CD4-positive, alpha-beta T cell (primary cell): ENCODE measurements around the gene CLDN11. TPM values are rescaled to one million over a fixed set of nuclear protein-coding genes. Genes with fewer than 3 reads are reported as not detected.

ENCODE experiments used
- ATAC-seq: fragments of 200-7000 bp; cut with Tn5 transposase; one replicate; pipeline ENCODE4 v1.10.0; 2022; ENCODE audit warnings: mild to moderate bottlenecking; ENCODE audit not compliant: poor library complexity
- CTCF ChIA-PET: fragments of 350-600 bp; sonication (Branson Sonifier 250); formaldehyde crosslinking; loops from one replicate; lab custom pipeline; 2021; ENCODE audit warnings: antibody characterized with exemption, inconsistent platforms; lab: Charles Lee
- POLR2A ChIA-PET: fragments of 350-600 bp; sonication (Branson Sonifier 250); formaldehyde crosslinking; loops from one replicate; lab custom pipeline; 2021; ENCODE audit warnings: antibody characterized with exemption, inconsistent platforms; lab: Charles Lee
- DNase-seq, 14 experiments: peaks; one replicate each; pipeline ENCODE4 v3.0.0-alpha.2; 2013 to 2020; ENCODE audit warnings: mixed read lengths in 2 of 14
- H3K27ac ChIP-seq, 2 donors: one replicate each; pipeline versions ENCODE4 v1.5.1 to v1.7.0; 2013; ENCODE audit warnings: low read length in 2 of 2, low read depth in 1 of 2, mild to moderate bottlenecking in 1 of 2
- H3K27me3 ChIP-seq, 2 experiments: 1 replicate in 1 of 2; 2 replicates in 1 of 2; pipeline versions ENCODE4 v1.6.1 to v1.7.0; 2013; ENCODE audit warnings: low read length in 2 of 2, control low read depth in 1 of 2, mild to moderate bottlenecking in 1 of 2, moderate library complexity in 1 of 2; ENCODE audit not compliant: insufficient read depth in 2 of 2, control insufficient read depth in 1 of 2
- H3K36me3 ChIP-seq: one replicate; pipeline ENCODE4 v1.6.1; 2013; ENCODE audit warnings: low read length, control low read depth; ENCODE audit not compliant: insufficient read depth
- H3K4me1 ChIP-seq: one replicate; pipeline ENCODE4 v1.6.1; 2013; ENCODE audit warnings: low read length, control low read depth; ENCODE audit not compliant: insufficient read depth
- H3K4me3 ChIP-seq: one replicate; pipeline ENCODE4 v1.5.1; 2013; ENCODE audit warnings: mild to moderate bottlenecking, low read length, moderate library complexity
- H3K9me3 ChIP-seq, 2 experiments: 1 replicate in 1 of 2; 2 replicates in 1 of 2; pipeline versions ENCODE4 v1.6.1 to v1.7.0; 2013; ENCODE audit warnings: low read length in 2 of 2, mild to moderate bottlenecking in 2 of 2, control low read depth in 1 of 2, moderate library complexity in 1 of 2; ENCODE audit not compliant: control insufficient read depth in 1 of 2, insufficient read depth in 1 of 2
- H3K27ac Mint-ChIP-seq: one replicate; pipeline ENCODE4 v1.8.0; 2020; ENCODE audit warnings: mixed read lengths
- H3K27me3 Mint-ChIP-seq: one replicate; pipeline ENCODE4 v1.8.0; 2021; ENCODE audit warnings: mixed read lengths
- H3K36me3 Mint-ChIP-seq: one replicate; pipeline ENCODE4 v1.8.0; 2021; ENCODE audit warnings: low read depth, mixed read lengths
- H3K4me1 Mint-ChIP-seq: one replicate; pipeline ENCODE4 v1.8.0; 2021; ENCODE audit warnings: low read depth, mixed read lengths
- H3K4me3 Mint-ChIP-seq: one replicate; pipeline ENCODE4 v1.8.0; 2020; ENCODE audit warnings: mild to moderate bottlenecking, mixed read lengths
- H3K9me3 Mint-ChIP-seq: one replicate; pipeline ENCODE4 v1.8.0; 2020; ENCODE audit warnings: mixed read lengths
- intact Hi-C, 2 experiments: fragments of 100-400 bp; cut with DNase I in 1 of 2; cut with micrococcal nuclease in 1 of 2; formaldehyde crosslinking; loops; one replicate each; pipeline versions ENCODE4 v1.15.1 to v1.9.0; 2023 to 2025; cut with DNase I, micrococcal nuclease
- total RNA-seq, 174 experiments: library from RNA in 2 of 174; stranded (reverse) in 2 of 174; gene quantifications; one replicate each; pipeline ENCODE4 v1.2.3 and lab custom pipeline; 2021 to 2026
- TF ChIP-seq, protein P1 (sequence below): fragments of 200-600 bp; IDR thresholded peaks from one replicate; pipeline ENCODE4 v1.8.0; 2022; ENCODE audit warnings: antibody characterized with exemption, mild to moderate bottlenecking

Gene CLDN11
- total RNA-seq, 2 experiments from 2014 or later = not detected

DNA sequence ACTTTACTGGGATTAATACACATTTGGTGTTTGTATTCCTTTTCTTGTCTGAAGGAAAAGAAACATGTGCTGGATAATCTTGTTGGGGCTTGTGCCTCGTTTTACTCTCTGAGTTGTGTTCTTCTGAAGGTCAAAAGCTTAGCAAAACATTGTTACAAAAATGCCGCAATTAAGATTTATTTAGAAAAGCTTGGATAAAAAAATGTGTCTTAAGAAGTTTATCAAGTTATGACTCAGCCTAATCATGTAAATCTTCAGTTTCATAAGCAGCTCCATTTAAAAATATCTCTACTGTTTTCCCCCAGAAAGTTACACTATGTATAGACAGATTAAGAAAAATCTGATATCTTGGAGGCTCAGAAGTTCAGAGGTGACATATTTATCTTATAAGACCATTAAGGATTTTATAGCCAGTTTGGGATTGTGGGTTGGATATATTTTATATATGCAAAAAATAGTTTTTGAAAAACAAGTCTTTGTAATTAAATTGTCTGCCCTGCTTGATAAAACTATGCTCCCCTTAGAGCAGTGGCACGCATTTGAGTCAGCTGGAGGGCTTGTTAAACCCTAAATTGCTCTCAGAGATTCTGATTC is 56.5 kb downstream of the CLDN11 start:
- Mint-ChIP-seq H3K27me3 (peaks cover 44% of the 10 kb centered on the region), H3K4me1 (no peaks in the 10 kb centered on the region), H3K36me3 (no peaks in the 10 kb centered on the region), H3K9me3 (no peaks in the 10 kb centered on the region), H3K27ac (no peak overlapping the region), H3K4me3 (no peak overlapping the region)
- CTCF ChIA-PET = no interaction called here
- POLR2A ChIA-PET = no interaction called here
- ATAC-seq (no peak), DNase-seq (no peak)
- Histone ChIP-seq H3K27ac (no peak overlapping the region), H3K9me3 (no peaks in the 10 kb centered on the region), H3K4me1 (no peaks in the 10 kb centered on the region), H3K27me3 (peaks cover 4% of the 10 kb centered on the region in 2 experiments), H3K36me3 (no peaks in the 10 kb centered on the region), H3K4me3 (no peak overlapping the region)
- intact Hi-C loops = no loop called here
- TF ChIP-seq, protein P1, sequence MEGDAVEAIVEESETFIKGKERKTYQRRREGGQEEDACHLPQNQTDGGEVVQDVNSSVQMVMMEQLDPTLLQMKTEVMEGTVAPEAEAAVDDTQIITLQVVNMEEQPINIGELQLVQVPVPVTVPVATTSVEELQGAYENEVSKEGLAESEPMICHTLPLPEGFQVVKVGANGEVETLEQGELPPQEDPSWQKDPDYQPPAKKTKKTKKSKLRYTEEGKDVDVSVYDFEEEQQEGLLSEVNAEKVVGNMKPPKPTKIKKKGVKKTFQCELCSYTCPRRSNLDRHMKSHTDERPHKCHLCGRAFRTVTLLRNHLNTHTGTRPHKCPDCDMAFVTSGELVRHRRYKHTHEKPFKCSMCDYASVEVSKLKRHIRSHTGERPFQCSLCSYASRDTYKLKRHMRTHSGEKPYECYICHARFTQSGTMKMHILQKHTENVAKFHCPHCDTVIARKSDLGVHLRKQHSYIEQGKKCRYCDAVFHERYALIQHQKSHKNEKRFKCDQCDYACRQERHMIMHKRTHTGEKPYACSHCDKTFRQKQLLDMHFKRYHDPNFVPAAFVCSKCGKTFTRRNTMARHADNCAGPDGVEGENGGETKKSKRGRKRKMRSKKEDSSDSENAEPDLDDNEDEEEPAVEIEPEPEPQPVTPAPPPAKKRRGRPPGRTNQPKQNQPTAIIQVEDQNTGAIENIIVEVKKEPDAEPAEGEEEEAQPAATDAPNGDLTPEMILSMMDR = no peak

DNA sequence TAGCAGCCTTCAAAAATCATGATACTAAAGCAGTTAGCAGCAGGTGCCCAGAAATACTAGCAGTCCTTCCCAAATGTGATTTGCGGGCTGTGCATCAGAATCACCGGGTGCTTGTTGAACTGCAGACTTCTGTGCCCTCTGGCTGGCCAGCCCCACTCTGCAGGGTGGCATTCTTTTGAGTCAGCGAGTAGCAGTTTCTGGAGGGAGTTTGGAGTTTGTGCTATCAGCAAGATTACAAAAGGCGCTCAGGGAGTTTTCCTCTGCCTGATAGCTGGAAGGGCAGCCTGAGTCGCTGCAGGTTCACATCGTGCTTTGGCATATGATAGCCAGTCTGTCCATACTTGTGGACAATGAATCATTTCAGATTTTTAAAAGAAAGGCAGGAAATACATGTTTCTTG is 57.6 kb downstream of the CLDN11 start:
- no peaks in the 10 kb centered on the region for H3K4me1 ChIP-seq
- TF ChIP-seq, protein P1 = no peak
- ATAC-seq = no peak
- Mint-ChIP-seq H3K36me3 (no peaks in the 10 kb centered on the region), H3K9me3 (no peaks in the 10 kb centered on the region), H3K4me1 (no peaks in the 10 kb centered on the region), H3K27me3 (peaks cover 33% of the 10 kb centered on the region), H3K27ac (no peak overlapping the region), H3K4me3 (no peak overlapping the region)
- intact Hi-C loops = no loop called here
- no peaks in the 10 kb centered on the region for H3K36me3 ChIP-seq
- no peaks in the 10 kb centered on the region for H3K9me3 ChIP-seq
- peaks cover 4% of the 10 kb centered on the region in 2 experiments for H3K27me3 ChIP-seq
- ChIA-PET POLR2A (no interaction called here), CTCF (no interaction called here)
- DNase-seq = no peak
- no peak overlapping the region for H3K27ac ChIP-seq
- H3K4me3 ChIP-seq = no peak overlapping the region

DNA sequence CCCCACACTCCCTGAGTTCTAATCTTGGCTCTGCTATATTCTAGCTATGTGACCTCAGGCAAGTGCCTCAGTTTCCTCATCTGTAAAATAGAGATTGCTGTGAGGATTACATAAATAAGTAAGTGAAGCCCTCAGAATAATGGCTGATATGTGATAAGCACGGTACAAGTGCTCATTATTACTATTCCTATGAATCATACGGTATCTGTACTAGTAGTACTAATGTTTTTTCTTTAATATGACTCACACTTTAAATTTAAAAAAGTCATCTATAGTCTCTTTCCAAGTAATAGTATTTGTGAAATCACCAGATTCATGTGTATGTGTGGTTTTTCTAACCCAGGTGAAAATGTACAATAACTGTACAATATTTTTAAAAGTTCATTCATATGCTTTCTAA is 58.7 kb downstream of the CLDN11 start:
- Histone ChIP-seq H3K4me3 (no peak overlapping the region), H3K27ac (no peak overlapping the region), H3K9me3 (no peaks in the 10 kb centered on the region), H3K4me1 (no peaks in the 10 kb centered on the region), H3K27me3 (peaks cover 4% of the 10 kb centered on the region in 2 experiments), H3K36me3 (no peaks in the 10 kb centered on the region)
- ATAC-seq (no peak), DNase-seq (no peak)
- H3K4me1 Mint-ChIP-seq = no peaks in the 10 kb centered on the region
- H3K27me3 Mint-ChIP-seq = peaks cover 27% of the 10 kb centered on the region
- no peak overlapping the region for H3K27ac Mint-ChIP-seq
- TF ChIP-seq, protein P1 = no peak
- H3K9me3 Mint-ChIP-seq = no peaks in the 10 kb centered on the region
- ChIA-PET CTCF (no interaction called here), POLR2A (no interaction called here)
- H3K4me3 Mint-ChIP-seq = no peak overlapping the region
- intact Hi-C loops = no loop called here
- H3K36me3 Mint-ChIP-seq = no peaks in the 10 kb centered on the region
